K562 (cell line): ENCODE data around the gene DOCK1. TPM values are rescaled to one million over a fixed set of nuclear protein-coding genes. Genes with fewer than 3 reads are reported as not detected.
"Not testable (repeated sequence)": the region's sequence is repeated elsewhere in the genome, so short reads cannot be mapped to it uniquely, and the experiment has no call there.

Source experiments
- ATAC-seq: fragments of 200-7000 bp; cut with Tn5 transposase; 3 replicates; pipeline ENCODE4 v1.9.1; 2020; ENCODE audit warnings: moderate library complexity
- BruUV-seq: library from RNA; stranded (reverse); fragments of 400-500 nt; replicated peaks from 2 replicates; lab custom pipeline; 2021; lab: Mats Ljungman, UMichigan
- CTCF ChIA-PET: fragments of 300-600 bp; formaldehyde crosslinking; extraction: SDS; loops from one replicate; lab custom pipeline; 2021; ENCODE audit warnings: low intra/inter-chr PET ratio; lab: Yijun Ruan, JAX
- POLR2A ChIA-PET: fragments of 300-600, 350-650 bp; sonication (Branson Sonifier 250); formaldehyde crosslinking; extraction: SDS; loops from one replicate; lab custom pipeline; 2021; ENCODE audit warnings: antibody characterized with exemption, inconsistent platforms; lab: Yijun Ruan, JAX
- DNase-seq, 4 experiments: peaks; one replicate each; pipeline versions ENCODE4 v3.0.0 to v3.0.0-alpha.2; 2011 to 2018; ENCODE audit warnings: low spot score in 3 of 4, mixed read lengths in 3 of 4; ENCODE audit errors: extremely low read depth in 1 of 4
- FAIRE-seq: peaks from 2 replicates; lab custom pipeline; 2011; peaks lifted over from hg19 to GRCh38; lab: Jason Lieb, UNC
- H2AFZ ChIP-seq: 2 replicates; pipeline ENCODE4 v1.6.0; 2011; ENCODE audit warnings: low read depth, low read length, control low read depth, inconsistent platforms
- H3K27ac ChIP-seq: fragments of 200-600 bp; 3 replicates; pipeline ENCODE4 v1.8.0; 2011; ENCODE audit warnings: low read depth, mild to moderate bottlenecking, control low read depth, inconsistent platforms, low read length, moderate library complexity, mixed read lengths; ENCODE audit errors: extremely low read depth
- H3K27me3 ChIP-seq, 2 experiments: fragments of 300-600 bp in 1 of 2; 2 replicates in 1 of 2; 3 replicates in 1 of 2; pipeline versions ENCODE4 v1.6.0 to v1.8.0; 2011; ENCODE audit warnings: inconsistent platforms in 2 of 2, low read length in 2 of 2, mild to moderate bottlenecking in 1 of 2, mixed read lengths in 1 of 2, moderate library complexity in 1 of 2; ENCODE audit not compliant: control insufficient read depth in 2 of 2, insufficient read depth in 2 of 2
- H3K36me3 ChIP-seq: fragments of 300-600 bp; 3 replicates; pipeline ENCODE4 v1.8.0; 2011; ENCODE audit warnings: mild to moderate bottlenecking, low read length, inconsistent platforms; ENCODE audit not compliant: control insufficient read depth, insufficient read depth
- H3K4me1 ChIP-seq, 2 experiments: fragments of 200-600 bp in 1 of 2; replicated peaks in 1 of 2; 2 replicates in 1 of 2; 3 replicates in 1 of 2; pipeline versions ENCODE4 v1.5.1 to v1.8.0; 2011; ENCODE audit warnings: inconsistent platforms in 2 of 2, low read length in 2 of 2, mild to moderate bottlenecking in 1 of 2, mixed read lengths in 1 of 2, moderate library complexity in 1 of 2; ENCODE audit not compliant: control insufficient read depth in 2 of 2, insufficient read depth in 2 of 2
- H3K4me2 ChIP-seq: 2 replicates; pipeline ENCODE4 v1.6.1; 2011; ENCODE audit warnings: low read length, control low read depth, inconsistent platforms, mixed read lengths; ENCODE audit not compliant: insufficient read depth
- H3K4me3 ChIP-seq: fragments of 200-600 bp; sonication (generic), shearing (Covaris generic); 2 replicates; pipeline ENCODE4 v1.5.1; 2016; ENCODE audit warnings: control low read depth, inconsistent platforms
- H3K79me2 ChIP-seq: fragments of 200-600 bp; 3 replicates; pipeline ENCODE4 v1.8.0; 2011; ENCODE audit warnings: low read length, inconsistent platforms; ENCODE audit not compliant: control insufficient read depth, insufficient read depth
- H3K9ac ChIP-seq, 2 experiments: 2 replicates each; pipeline versions ENCODE4 v1.6.0 to v1.6.1; 2011; ENCODE audit warnings: low read depth in 2 of 2, low read length in 2 of 2, control low read depth in 1 of 2, inconsistent platforms in 1 of 2, mild to moderate bottlenecking in 1 of 2, mixed read lengths in 1 of 2; ENCODE audit not compliant: insufficient read depth in 1 of 2
- H3K9me1 ChIP-seq: one replicate; pipeline ENCODE4 v1.6.0; 2011; ENCODE audit warnings: inconsistent platforms, mild to moderate bottlenecking, low read length, moderate library complexity; ENCODE audit not compliant: control insufficient read depth, insufficient read depth
- H3K9me3 ChIP-seq: replicated peaks from 2 replicates; pipeline ENCODE4 v1.5.1; 2011; ENCODE audit warnings: low read depth, low read length, inconsistent platforms; ENCODE audit not compliant: control insufficient read depth, insufficient read depth
- H4K20me1 ChIP-seq: replicated peaks from 2 replicates; pipeline ENCODE4 v1.6.1; 2011; ENCODE audit warnings: low read length, inconsistent platforms, mixed read lengths; ENCODE audit not compliant: control insufficient read depth, insufficient read depth
- ATF7 ChIP-seq: fragments of 450-650 bp; IDR thresholded peaks from 2 replicates; pipeline ENCODE4 v1.7.1; 2014; ENCODE audit warnings: mild to moderate bottlenecking, moderate library complexity
- CHD2 ChIP-seq: IDR thresholded peaks from 2 replicates; pipeline ENCODE4 v1.6.1; 2011; ENCODE audit warnings: low read depth, low read length
- EP300 ChIP-seq: IDR thresholded peaks from 2 replicates; pipeline ENCODE4 v1.6.1; 2012; ENCODE audit warnings: low read length, improper control_type of control experiment
- PCBP1 ChIP-seq: fragments of 200-400 bp; formaldehyde crosslinking; IDR thresholded peaks from 2 replicates; pipeline ENCODE4 v1.6.1; 2018; ENCODE audit warnings: mild to moderate bottlenecking, low read depth, low read length; ENCODE audit not compliant: poor library complexity, severe bottlenecking
- RCOR1 ChIP-seq, 2 experiments: IDR thresholded peaks; 2 replicates each; pipeline ENCODE4 v1.6.1; 2012; ENCODE audit warnings: low read depth in 2 of 2, low read length in 2 of 2, borderline replicate concordance in 1 of 2, improper control_type of control experiment in 1 of 2
- RUNX1 ChIP-seq: sonication (generic); IDR thresholded peaks from 2 replicates; pipeline ENCODE4 v1.6.1; 2016; ENCODE audit warnings: antibody characterized with exemption, low read depth
- WGBS: fragments of 100-300 bp; shearing (Covaris generic); methylation state at CpG from one replicate; pipeline ENCODE4 v1.1.6; 2016; ENCODE audit warnings: low coverage, mixed read lengths; ENCODE audit not compliant: insufficient coverage; ENCODE audit errors: missing lambda C conversion rate; 5-methylcytosine and 5-hydroxymethylcytosine counted together
- in situ Hi-C: fragments of 300-500 bp; cut with MboI; formaldehyde crosslinking; loops from 4 replicates; pipeline ENCODE4 v1.15.0; 2018; ENCODE audit warnings: inconsistent platforms, mixed read lengths
- intact Hi-C: fragments of 100-400 bp; cut with micrococcal nuclease; formaldehyde crosslinking; loops from 2 replicates; pipeline ENCODE4 v1.14.2; 2022
- polyA plus RNA-seq, 8 experiments: library from polyadenylated mRNA; depleted of rRNA in 4 of 8; stranded (reverse) in 5 of 8; unstranded in 3 of 8; fragments of >200 nt; fragmentation: Nextera tagmentation in 2 of 8; fragmentation: Illumina TruSeq in 1 of 8; extraction: Ambion mirVana in 2 of 8; extraction: Trizol in 1 of 8; gene quantifications; 2 replicates each; pipeline versions ENCODE4 v1.2.1 to v1.2.3, GENCODE V29; 2011 to 2014; ENCODE audit warnings: inconsistent platforms in 1 of 8, missing spikeins in 1 of 8
- total RNA-seq, 7 experiments: library from RNA; depleted of rRNA in 6 of 7; stranded (reverse); fragments of >200 nt in 6 of 7; fragmentation: Illumina TruSeq in 2 of 7; extraction: Trizol in 2 of 7; gene quantifications; 2 replicates each; pipeline versions ENCODE4 v1.2.1 to v1.2.3, GENCODE V29; 2011 to 2021; ENCODE audit warnings: low replicate concordance in 1 of 7
- TF ChIP-seq, protein P1 (sequence below), 3 experiments: fragments of 200-800 bp in 1 of 3; fragments of 250-450 bp in 1 of 3; fragments of 450-650 bp in 1 of 3; sonication (Bioruptor Pico) in 1 of 3; sonication (Bioruptor generic) in 1 of 3; formaldehyde crosslinking in 1 of 3; IDR thresholded peaks; 2 replicates each; pipeline versions ENCODE4 v1.6.1 to v1.8.0; 2016 to 2022; ENCODE audit warnings: mild to moderate bottlenecking in 2 of 3, missing genetic modification characterization in 2 of 3, missing compliant biosample characterization in 1 of 3, moderate library complexity in 1 of 3

Gene DOCK1
- total and polyA plus RNA-seq, 9 of the 15 experiments (the other 6 are each of a cell fraction or from before 2014, with no cell fraction given) = 0.31 TPM; not detected in 8

DNA sequence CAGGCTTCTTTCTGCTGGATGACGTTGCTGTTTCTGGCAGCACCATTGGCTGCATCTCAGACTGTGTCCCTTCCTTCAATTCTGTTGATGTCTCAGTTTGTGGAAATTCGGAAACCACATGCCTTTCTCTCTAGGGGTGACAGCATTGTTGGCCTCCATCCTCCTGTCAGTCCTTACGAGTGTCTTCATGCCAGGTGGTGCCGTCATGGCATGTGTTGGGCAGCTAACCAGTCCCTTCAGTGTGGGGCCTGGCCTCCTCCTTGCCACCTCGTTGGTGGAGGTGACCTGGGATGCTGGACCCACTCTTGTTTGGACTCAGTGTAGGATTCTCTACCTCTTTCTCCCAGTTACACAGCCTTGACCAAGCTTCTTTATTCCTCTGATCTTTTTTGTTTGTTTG lies 402.8 kb downstream of the DOCK1 start:
- H2AFZ ChIP-seq = no peak overlapping the region
- no peak for FAIRE-seq
- no peaks in the 10 kb centered on the region for H3K27me3 ChIP-seq
- no peak overlapping the region for H3K4me2 ChIP-seq
- BruUV-seq = no TSS peak
- H3K27ac ChIP-seq = no peak overlapping the region
- no peaks in the 10 kb centered on the region for H3K9me3 ChIP-seq
- no peak for ATAC-seq
- TF ChIP-seq PCBP1 = no peak
- TF ChIP-seq RUNX1 = no peak
- TF ChIP-seq, protein P1, sequence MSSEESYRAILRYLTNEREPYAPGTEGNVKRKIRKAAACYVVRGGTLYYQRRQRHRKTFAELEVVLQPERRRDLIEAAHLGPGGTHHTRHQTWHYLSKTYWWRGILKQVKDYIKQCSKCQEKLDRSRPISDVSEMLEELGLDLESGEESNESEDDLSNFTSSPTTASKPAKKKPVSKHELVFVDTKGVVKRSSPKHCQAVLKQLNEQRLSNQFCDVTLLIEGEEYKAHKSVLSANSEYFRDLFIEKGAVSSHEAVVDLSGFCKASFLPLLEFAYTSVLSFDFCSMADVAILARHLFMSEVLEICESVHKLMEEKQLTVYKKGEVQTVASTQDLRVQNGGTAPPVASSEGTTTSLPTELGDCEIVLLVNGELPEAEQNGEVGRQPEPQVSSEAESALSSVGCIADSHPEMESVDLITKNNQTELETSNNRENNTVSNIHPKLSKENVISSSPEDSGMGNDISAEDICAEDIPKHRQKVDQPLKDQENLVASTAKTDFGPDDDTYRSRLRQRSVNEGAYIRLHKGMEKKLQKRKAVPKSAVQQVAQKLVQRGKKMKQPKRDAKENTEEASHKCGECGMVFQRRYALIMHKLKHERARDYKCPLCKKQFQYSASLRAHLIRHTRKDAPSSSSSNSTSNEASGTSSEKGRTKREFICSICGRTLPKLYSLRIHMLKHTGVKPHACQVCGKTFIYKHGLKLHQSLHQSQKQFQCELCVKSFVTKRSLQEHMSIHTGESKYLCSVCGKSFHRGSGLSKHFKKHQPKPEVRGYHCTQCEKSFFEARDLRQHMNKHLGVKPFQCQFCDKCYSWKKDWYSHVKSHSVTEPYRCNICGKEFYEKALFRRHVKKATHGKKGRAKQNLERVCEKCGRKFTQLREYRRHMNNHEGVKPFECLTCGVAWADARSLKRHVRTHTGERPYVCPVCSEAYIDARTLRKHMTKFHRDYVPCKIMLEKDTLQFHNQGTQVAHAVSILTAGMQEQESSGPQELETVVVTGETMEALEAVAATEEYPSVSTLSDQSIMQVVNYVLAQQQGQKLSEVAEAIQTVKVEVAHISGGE (CRISPR knock-in tag; IDR thresholded peaks at IDR 0.05) = no peak
- TF ChIP-seq RCOR1 (IDR thresholded peaks at IDR 0.05; ENCODE audit: borderline replicate concordance in 1 of 2, low read depth in 2 of 2, low read length in 2 of 2) = no peak
- TF ChIP-seq CHD2 = no peak
- TF ChIP-seq EP300 = no peak
- TF ChIP-seq ATF7 = no peak
- ChIA-PET CTCF (no interaction called here), POLR2A (no interaction called here)
- H3K36me3 ChIP-seq = no peaks in the 10 kb centered on the region
- no peak for DNase-seq
- 3% methylated on average over 5 of the region's 5 CpGs for WGBS
- intact Hi-C loops (no loop called here), in situ Hi-C loops (no loop called here)
- no peak overlapping the region for H3K9ac ChIP-seq
- no peaks in the 10 kb centered on the region for H3K4me1 ChIP-seq
- no peak overlapping the region for H3K4me3 ChIP-seq
- no peaks in the 10 kb centered on the region for H4K20me1 ChIP-seq
- no peaks in the 10 kb centered on the region for H3K79me2 ChIP-seq
- no peaks in the 10 kb centered on the region for H3K9me1 ChIP-seq

DNA sequence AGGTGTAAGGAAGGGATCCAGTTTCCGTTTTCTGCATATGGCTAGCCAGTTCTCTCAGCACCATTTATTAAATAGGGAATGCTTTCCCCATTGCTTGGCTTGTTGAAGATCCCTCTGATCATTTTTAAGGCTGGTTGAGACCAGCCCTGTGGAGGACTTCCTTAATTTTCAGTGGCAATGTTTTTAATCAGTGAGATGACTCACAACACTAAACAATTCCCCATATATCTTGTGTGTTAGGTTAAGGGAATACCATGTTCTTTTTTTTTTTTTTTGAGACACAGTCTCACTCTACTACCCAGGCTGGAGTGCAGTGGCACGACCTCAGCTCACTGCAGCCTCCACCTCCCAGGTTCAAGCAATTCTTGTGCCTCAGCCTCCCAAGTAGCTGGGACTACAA lies 404.4 kb downstream of the DOCK1 start:
- in situ Hi-C loops, H4K20me1 ChIP-seq, H3K4me2 ChIP-seq, H3K4me1 ChIP-seq, H3K27ac ChIP-seq, H3K9me3 ChIP-seq, H3K9me1 ChIP-seq, DNase-seq, H3K79me2 ChIP-seq, H2AFZ ChIP-seq, H3K9ac ChIP-seq, H3K36me3 ChIP-seq, FAIRE-seq, intact Hi-C loops, POLR2A ChIA-PET, BruUV-seq, H3K4me3 ChIP-seq, CTCF ChIA-PET, ATAC-seq, H3K27me3 ChIP-seq: not testable (repeated sequence)
- 0% methylated on average over 1 of the region's 2 CpGs for WGBS
